Esophagus muscularis mucosa (tissue), 4 donors: Measurements from ENCODE around the gene KREMEN1. TPM values are rescaled to one million over a fixed set of nuclear protein-coding genes. Genes with fewer than 3 reads are reported as not detected.

ENCODE experiments used
- DNase-seq: peaks from one replicate; pipeline ENCODE4 v3.0.0-alpha.2; 2017; ENCODE audit errors: extremely low spot score
- H3K27ac ChIP-seq, 4 donors: fragments of 200-600 bp; sonication (generic); replicated peaks in 1 of 4; 1 replicate in 3 of 4; 2 replicates in 1 of 4; pipeline ENCODE4 v1.5.1; 2016 to 2019; ENCODE audit warnings: mild to moderate bottlenecking in 1 of 4
- H3K27me3 ChIP-seq, 4 donors: fragments of 200-600 bp; sonication (generic); one replicate each; pipeline versions ENCODE4 v1.5.1 to v1.6.0; 2016 to 2019
- H3K36me3 ChIP-seq, 4 donors: fragments of 200-600 bp; sonication (generic); one replicate each; pipeline ENCODE4 v1.5.1; 2016 to 2019
- H3K4me1 ChIP-seq, 4 donors: fragments of 200-600 bp; sonication (generic); one replicate each; pipeline ENCODE4 v1.5.1; 2016 to 2019
- H3K4me3 ChIP-seq, 4 donors: fragments of 200-600 bp; sonication (generic); 1 replicate in 2 of 4; 2 replicates in 2 of 4; pipeline ENCODE4 v1.5.1; 2016 to 2019; ENCODE audit warnings: mild to moderate bottlenecking in 4 of 4, moderate library complexity in 1 of 4
- H3K9me3 ChIP-seq, 4 donors: fragments of 200-600 bp; sonication (generic); 1 replicate in 3 of 4; 2 replicates in 1 of 4; pipeline ENCODE4 v1.5.1; 2016 to 2019
- EP300 ChIP-seq: sonication (generic); formaldehyde crosslinking; IDR thresholded peaks from one replicate; pipeline ENCODE4 v1.6.1; 2017; ENCODE audit warnings: antibody characterized with exemption
- POLR2A ChIP-seq: fragments of 450-650 bp; IDR thresholded peaks from one replicate; pipeline ENCODE4 v1.6.1; 2017; ENCODE audit warnings: antibody characterized with exemption, moderate library complexity, mild to moderate bottlenecking, low read depth
- POLR2AphosphoS5 ChIP-seq, 2 donors: sonication (generic); formaldehyde crosslinking; IDR thresholded peaks; one replicate each; pipeline ENCODE4 v1.6.1; 2017; ENCODE audit warnings: antibody characterized with exemption in 2 of 2
- WGBS: methylation state at CpG from one replicate; pipeline ENCODE4 v1.1.5; 2018; 5-methylcytosine and 5-hydroxymethylcytosine counted together
- intact Hi-C: fragments of 100-400 bp; cut with DNase I; formaldehyde crosslinking; loops from one replicate; pipeline ENCODE4 v1.15.1; 2023
- total RNA-seq, 4 donors: library from RNA; depleted of rRNA; stranded (reverse); fragments of >200 nt; gene quantifications; one replicate each; pipeline versions ENCODE4 v1.1.0 to v1.2.1, GENCODE V29; 2016
- TF ChIP-seq, protein P1 (sequence below), 3 experiments: fragments of 200-600 bp in 2 of 3; fragments of 450-650 bp in 1 of 3; sonication (generic) in 2 of 3; IDR thresholded peaks; one replicate each; pipeline ENCODE4 v1.5.1; 2017 to 2019; ENCODE audit warnings: antibody characterized with exemption in 3 of 3, mild to moderate bottlenecking in 2 of 3, moderate library complexity in 1 of 3

Gene KREMEN1
- total RNA-seq, 4 donors from 2014 or later = 8.7 to 14.6 (median 12.4) TPM

DNA sequence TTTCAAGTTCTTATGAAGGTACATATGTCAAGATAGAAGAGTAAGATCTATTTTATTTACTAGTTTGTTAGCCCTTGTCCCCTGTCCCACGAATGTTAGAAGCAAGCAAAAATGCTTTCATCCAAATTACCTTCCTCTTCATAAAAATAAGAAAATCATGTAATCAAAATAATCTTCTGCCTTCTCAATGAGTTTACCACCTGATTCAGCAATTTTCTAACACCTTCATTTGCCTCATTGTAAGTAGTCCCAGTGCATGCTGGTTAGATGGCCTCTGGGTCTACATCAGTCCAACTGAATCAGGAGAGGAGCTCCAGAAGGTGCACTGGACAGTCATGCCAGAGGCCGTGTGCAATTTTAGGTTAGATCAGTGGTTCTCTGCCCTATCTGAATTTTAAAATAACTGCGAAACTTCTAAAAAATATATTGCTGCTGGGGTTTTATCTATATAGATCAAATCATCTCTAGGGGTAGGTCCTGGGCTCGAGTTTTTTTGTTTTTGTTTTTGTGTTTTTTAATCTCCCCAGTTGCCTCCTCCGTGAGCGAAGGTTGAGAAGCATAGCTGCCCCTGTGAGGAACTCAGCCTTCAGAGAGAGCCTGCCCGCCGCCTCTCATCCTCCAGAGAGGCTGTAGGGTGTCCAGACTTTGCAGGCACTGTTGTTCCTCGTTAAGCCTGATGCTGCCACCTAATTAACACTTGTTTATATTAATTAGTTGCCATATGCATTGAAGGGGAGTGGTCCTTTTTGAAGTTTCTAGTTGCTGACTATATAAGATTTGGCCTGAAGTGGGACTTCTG is 43.4 kb upstream of the KREMEN1 start:
- TF ChIP-seq, protein P1, sequence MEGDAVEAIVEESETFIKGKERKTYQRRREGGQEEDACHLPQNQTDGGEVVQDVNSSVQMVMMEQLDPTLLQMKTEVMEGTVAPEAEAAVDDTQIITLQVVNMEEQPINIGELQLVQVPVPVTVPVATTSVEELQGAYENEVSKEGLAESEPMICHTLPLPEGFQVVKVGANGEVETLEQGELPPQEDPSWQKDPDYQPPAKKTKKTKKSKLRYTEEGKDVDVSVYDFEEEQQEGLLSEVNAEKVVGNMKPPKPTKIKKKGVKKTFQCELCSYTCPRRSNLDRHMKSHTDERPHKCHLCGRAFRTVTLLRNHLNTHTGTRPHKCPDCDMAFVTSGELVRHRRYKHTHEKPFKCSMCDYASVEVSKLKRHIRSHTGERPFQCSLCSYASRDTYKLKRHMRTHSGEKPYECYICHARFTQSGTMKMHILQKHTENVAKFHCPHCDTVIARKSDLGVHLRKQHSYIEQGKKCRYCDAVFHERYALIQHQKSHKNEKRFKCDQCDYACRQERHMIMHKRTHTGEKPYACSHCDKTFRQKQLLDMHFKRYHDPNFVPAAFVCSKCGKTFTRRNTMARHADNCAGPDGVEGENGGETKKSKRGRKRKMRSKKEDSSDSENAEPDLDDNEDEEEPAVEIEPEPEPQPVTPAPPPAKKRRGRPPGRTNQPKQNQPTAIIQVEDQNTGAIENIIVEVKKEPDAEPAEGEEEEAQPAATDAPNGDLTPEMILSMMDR (IDR thresholded peaks at IDR 0.05) = no peak
- TF ChIP-seq POLR2AphosphoS5 (IDR thresholded peaks at IDR 0.05) (no peak), EP300 (no peak), POLR2A (no peak)
- no peak for DNase-seq
- no peak overlapping the region for H3K4me3 ChIP-seq
- peak overlapping the region in 3 of 4 donors; percentile 80 to 84 (median 82) for H3K27ac ChIP-seq
- 94% methylated on average over 9 of the region's 9 CpGs for WGBS
- peaks cover 26 to 40% (median 35%) of the 10 kb centered on the region in 4 donors for H3K4me1 ChIP-seq
- H3K36me3 ChIP-seq = no peaks in the 10 kb centered on the region
- H3K9me3 ChIP-seq = no peaks in the 10 kb centered on the region
- no peaks in the 10 kb centered on the region for H3K27me3 ChIP-seq
- intact Hi-C loops = no loop called here

DNA sequence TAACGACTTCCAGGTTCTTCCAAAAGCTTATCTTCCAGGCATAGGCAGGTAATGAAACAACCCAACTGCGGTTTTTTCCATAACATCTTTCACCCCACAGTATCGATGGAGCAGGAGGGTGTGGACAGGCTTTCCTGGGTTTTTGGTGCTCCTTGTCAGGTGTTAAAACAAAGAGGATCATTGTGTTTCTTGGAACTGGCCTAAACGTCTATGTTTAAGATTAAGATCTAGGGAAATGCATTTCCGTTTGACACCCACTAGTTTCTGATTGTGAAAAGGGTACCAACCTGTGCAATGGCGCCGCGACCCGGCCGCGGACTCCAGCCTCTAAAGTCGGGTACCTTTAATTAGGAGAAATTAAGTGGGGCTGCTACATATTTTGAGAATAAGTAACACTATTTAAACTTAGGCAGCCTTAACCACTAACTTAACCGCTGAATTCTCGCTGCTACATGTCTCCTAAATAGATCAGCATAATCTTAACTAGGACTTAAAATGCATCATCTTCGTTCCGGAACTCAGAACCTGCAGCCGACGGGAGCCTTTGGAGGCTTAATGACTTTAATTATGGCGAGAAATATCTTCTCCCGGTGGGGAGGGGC is 42.7 kb upstream of the KREMEN1 start:
- Histone ChIP-seq H3K9me3 (no peaks in the 10 kb centered on the region), H3K36me3 (no peaks in the 10 kb centered on the region), H3K4me3 (peak overlapping the region; percentile 56 to 62 (median 58)), H3K4me1 (peaks cover 26 to 40% (median 35%) of the 10 kb centered on the region in 4 donors), H3K27ac (peak overlapping the region; percentile 77 to 84 (median 81)), H3K27me3 (no peaks in the 10 kb centered on the region)
- TF ChIP-seq, protein P1 (IDR thresholded peaks at IDR 0.05) = no peak
- TF ChIP-seq EP300 (no peak), POLR2A (no peak), POLR2AphosphoS5 (IDR thresholded peaks at IDR 0.05) (no peak)
- no peak for DNase-seq
- WGBS = 44% methylated on average over 20 of the region's 20 CpGs
- intact Hi-C loops = loop anchor here (10.0 kb wide), 2 partner anchors 75 to 145 kb away; partner anchors contain the start of gene ZNRF3

DNA sequence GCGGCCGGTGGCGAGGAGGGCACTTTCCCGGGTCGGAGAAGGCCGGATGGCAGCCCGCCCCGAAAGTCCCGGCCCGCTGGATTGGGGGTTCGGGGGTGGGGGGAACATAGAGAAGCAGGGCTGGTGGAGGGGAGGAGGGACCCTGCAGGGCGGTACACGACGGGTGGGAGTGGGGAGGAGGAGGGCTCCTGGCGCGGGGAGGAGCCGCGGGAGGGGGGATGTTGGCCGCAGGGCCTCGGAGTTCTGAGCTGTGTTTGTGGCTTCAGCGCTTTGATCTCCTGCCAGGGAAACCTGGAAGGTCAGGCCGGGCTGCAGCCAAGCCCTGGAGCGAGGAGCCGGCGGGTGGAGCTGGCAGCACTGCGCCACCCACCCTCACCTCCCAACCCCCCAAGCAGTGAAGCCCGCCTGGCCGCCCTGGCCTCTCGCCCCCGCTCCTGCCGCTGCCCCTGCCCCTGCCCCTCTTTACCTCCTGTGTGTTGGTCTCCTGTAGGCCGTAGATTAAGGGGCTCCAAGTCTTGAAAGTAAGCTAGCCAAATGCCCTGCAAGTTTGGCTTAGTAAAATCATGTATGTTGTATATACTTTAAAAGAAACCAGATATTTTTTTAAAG is 42.1 kb upstream of the KREMEN1 start:
- TF ChIP-seq POLR2AphosphoS5 (IDR thresholded peaks at IDR 0.05) (peak; percentile 27 to 64), EP300 (no peak)
- Histone ChIP-seq H3K36me3 (no peaks in the 10 kb centered on the region), H3K27ac (peak overlapping the region; percentile 77 to 84 (median 81)), H3K9me3 (no peaks in the 10 kb centered on the region), H3K27me3 (no peaks in the 10 kb centered on the region), H3K4me3 (peak overlapping the region; percentile 56 to 62 (median 58)), H3K4me1 (peaks cover 26 to 40% (median 35%) of the 10 kb centered on the region in 4 donors)
- intact Hi-C loops = loop anchor here (10.0 kb wide), 2 partner anchors 76 to 146 kb away; partner anchors contain the start of gene ZNRF3
- WGBS = 14% methylated on average over 21 of the region's 32 CpGs
- DNase-seq = no peak

DNA sequence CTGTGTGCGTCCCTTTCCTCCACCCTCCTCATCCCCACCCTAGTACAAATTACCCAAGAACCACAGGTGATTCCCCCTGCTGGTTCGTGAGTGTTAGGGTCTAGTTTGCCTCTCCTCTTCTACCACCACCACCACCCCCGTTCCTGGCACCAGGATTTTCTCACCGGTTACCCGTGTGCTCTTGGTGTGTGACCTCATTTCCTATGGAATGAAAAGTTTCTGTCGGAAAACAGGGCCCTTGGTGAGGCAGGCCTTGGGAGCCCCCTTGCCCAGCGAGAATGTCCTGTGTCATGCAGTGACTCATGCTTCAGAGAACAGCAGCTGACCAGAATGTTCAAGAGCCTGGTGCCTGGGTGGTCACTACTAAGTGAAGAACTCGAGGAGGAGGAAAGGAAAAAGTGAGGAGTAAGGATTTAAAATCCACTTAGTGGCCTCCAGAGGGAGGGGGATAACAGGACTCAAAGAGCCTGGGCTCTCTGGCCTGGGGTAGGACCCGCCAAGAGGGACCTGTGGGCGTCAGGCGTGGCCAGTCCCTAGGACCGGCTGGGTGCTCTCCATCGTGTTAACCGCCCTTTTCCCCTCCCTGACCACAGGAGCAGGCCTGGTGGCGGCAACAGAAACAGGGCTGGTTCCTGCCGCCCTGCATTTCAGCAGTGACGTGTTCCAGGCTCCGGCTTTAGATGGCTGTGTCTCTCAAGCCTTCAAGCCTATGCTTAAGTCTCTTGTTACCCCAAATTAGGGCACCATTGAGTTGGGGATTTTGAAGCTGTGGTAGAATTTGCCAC is 41.4 kb upstream of the KREMEN1 start:
- Histone ChIP-seq H3K27me3 (no peaks in the 10 kb centered on the region), H3K9me3 (no peaks in the 10 kb centered on the region), H3K4me1 (peaks cover 26 to 40% (median 35%) of the 10 kb centered on the region in 4 donors), H3K36me3 (no peaks in the 10 kb centered on the region), H3K4me3 (peak overlapping the region; percentile 56 to 62 (median 58)), H3K27ac (peak overlapping the region; percentile 77 to 84 (median 81))
- no peak for DNase-seq
- WGBS = 49% methylated on average over 17 of the region's 18 CpGs
- TF ChIP-seq POLR2A (no peak), POLR2AphosphoS5 (IDR thresholded peaks at IDR 0.05) (peak; percentile 64 to 78)
- TF ChIP-seq, protein P1 (IDR thresholded peaks at IDR 0.05) = peak in 1 of 3 experiments; percentile 15
- intact Hi-C loops = loop anchor here (10.0 kb wide), 2 partner anchors 77 to 147 kb away; partner anchors contain the start of gene ZNRF3
